NCI-H187 (cell line): ENCODE measurements around the gene ICOS.

Source experiments
- DNase-seq, 2 experiments: peaks; one replicate each; lab custom pipeline; 2025; lab: John Stamatoyannopoulos, UW

The ICOS gene

GRCh38 chr2:204010628-204011560, 74.3 kb downstream of the ICOS start:
- DNase-seq: no peak
